ENCODE data around the gene PALLD.

PALLD gene

GRCh38 chr4:168841672-168842019 is 344.8 kb downstream of the PALLD start:
- no peak for DNase-seq

GRCh38 chr4:168842186-168842585 is 345.3 kb downstream of the PALLD start:
- DNase-seq, result no peak

GRCh38 chr4:168843635-168844034 is 346.8 kb downstream of the PALLD start:
- no peak for DNase-seq

GRCh38 chr4:168844353-168845049 is 347.6 kb downstream of the PALLD start:
- DNase-seq, result no peak

GRCh38 chr4:168845897-168846296 is 349.0 kb downstream of the PALLD start:
- no peak for DNase-seq

- DNase-seq, result no peak
Measured at GRCh38 chr4:168846414-168846813, 349.6 kb downstream of the PALLD start.

DNA sequence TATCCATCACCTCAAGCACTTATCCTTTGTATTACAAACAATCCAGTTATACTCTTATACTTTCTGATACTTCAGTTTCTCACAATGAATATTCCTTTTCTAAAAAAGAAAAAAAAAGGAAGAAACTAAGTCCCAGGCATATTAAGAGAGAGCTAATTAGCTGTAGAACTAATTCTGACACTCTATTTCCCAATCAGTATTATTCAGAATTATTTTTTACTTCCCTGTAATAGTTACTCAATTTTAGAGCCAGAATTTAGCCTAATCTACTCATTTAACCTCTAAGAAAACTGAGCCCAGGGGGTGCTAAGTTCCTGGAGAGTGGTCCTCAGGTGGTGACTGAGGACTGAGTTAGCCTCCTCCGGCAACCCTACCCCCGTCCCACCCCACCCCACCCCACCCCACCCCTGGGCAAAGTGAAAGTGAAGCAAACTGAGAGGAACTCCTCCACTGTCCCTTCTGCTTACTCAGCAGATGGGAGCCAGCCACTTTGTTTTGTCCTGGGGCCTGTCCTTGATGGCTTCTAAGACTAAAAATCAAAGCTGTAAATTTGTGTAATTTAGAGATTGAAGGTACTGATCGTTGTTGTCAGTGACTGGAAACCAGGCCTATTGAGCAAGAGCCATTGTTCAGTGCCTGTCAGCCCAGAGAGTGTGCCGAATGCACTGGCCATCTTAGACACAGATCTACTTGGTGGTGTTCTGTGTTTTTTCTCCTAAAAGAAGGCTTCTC is 351.1 kb downstream of the PALLD start:
- no peak for DNase-seq

- DNase-seq, result no peak
Measured at GRCh38 chr4:168849030-168849675, 352.3 kb downstream of the PALLD start.

DNA sequence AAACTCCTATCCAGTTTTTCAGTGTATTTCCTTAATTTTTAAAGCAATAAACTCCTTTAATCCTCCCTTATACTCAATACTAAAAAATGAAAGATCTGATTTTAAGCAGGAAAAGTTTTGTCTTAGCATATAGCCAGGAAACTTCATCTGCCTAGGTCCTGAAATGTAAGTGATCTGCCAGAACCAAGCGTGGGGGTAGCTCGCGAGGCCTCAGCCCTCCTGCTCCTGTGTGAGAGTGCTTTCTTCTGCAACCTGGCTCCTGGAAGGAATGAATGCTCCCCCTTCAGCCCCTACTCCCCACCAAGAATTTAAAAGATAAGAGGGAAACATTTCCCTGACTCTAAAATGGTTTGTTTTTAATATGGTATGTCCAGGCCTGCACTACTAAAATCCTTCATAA is 353.1 kb downstream of the PALLD start:
- no peak for DNase-seq

- no peak for DNase-seq
Measured at GRCh38 chr4:168852387-168852786, 355.5 kb downstream of the PALLD start.

DNA sequence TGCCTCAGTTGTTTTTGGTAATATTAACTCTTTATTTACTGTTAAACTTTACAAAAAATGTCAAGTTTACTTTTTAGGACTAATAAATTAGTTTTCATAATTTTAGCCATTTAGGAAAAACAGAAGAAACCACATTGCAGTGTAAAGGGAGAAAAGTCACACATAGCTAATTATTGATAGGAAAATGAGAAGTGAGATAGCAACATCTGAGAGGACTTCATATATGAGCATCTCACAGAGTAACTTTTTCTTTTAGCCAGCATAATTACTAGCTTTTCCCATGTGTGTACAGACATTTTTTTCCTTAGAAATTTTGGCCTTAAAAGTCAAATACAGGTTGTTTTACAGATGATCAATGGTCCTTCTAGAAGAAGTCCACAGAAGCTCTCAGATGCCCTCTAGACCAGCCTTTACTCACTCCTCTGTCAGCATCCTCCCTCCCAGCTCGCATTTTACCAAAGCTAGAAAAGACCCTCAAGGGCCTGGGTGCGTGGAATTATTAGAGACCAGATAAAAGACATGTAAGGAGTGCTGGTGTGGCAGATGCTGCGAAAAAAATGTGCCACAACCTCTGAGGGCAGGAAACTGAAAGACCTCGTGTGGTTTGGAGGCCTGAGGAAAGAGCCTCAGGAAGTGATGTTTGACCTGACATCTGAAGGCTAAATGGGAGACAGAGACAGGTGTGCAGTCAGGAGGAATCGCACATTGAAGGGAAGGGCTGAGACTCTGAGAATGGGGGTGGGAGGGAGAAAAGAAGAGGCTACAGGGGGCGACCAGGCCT is 356.3 kb downstream of the PALLD start:
- DNase-seq, result no peak

GRCh38 chr4:168853770-168854169 is 356.9 kb downstream of the PALLD start:
- DNase-seq, result no peak

DNA sequence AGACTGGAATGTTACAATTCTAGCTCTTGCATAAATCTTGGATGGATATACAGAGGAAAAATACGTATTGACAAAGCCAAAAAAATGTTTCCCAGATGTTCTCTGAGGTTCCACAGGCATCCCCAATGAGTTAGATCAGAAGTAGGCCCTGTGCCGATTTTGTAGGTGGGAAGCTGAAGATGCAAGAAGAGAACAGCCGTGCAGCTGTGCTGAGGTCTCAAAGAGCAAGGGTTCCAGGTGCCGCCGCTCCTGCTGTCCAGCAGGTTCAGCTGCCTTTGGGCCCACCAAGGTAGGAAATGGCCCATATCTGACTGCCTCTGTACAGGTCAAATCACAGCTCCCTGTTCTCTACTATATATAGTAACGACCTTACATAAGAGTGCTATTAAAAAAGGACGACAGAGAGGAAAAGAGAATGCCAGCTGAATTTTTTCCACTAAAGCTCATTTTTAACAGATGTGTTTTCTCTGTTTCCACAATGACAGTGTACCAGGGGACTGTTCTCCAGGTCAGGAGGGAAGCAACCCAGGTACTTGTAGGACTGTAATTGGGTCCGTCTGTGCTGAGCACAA is 357.6 kb downstream of the PALLD start:
- DNase-seq, result no peak

DNA sequence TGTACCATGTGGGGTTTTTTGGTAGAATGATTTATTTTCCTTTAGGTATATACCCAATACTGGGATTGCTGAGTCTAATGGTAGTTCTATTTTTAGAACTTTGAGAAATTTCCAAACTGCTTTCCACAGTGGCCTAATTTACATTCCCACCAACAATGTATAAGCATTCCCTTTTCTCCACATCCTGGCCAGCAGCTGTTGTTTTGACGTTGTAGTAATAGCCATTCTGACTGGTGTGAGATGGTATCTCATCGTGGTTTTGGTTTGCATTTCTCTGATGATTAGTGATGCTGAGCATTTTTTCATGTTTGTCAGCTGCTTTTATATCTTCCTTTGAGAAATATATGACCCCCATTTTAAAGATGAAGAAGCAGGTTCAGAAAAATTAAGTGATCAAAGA is 359.5 kb downstream of the PALLD start:
- no peak for DNase-seq

DNA sequence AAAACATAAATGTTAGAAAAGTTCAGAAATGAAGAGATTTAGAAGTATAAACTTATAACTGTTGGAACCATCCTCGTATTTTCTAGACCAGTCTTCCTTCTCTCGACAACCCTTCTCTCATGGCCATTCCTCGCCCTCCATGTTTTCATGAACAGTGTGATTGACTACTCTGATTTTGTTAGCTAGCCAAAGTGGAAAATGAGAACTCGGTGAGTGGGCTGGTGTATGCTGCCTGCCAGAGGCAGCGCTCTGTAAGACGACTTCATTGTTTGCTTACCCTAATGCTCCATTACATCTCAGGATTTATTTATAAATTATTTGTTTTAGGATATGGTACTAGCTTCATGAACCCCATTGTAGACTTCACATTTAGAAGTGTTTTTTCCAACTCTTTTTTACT is 360.2 kb downstream of the PALLD start:
- no peak for DNase-seq

DNA sequence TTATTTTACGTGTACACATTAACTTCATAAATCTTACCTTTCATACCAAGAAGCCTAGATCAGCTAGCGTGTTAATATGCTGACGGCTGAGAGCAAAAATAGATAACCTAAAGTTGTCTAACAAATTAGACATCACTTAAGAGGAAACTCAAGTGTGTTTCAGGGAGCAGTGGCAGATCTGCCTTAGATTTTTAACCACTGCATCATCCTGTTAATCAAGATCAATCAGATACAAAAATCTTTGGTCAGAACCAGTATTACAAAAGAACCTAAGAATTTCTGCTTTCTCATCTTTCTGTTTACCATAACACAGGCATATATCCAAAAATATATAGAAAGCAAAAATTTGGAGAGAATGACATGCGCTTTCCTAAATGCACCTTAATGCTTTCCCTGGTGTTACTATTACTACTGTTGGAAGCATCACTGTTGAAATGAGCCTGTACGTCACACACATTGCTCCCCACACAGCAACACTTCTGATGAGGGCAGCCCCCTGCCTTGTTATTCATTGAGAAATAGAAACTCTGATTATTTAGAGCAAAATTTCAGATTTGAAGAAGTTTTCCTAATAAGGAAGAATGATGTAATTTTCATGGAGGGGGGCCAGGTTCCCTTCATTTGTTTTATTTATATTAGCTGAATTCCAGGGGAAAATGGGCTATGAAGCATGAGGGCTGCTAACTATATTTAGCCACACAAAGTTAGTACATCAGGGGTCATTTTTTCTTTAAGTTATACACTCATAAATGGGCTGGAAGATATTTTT is 360.9 kb downstream of the PALLD start:
- no peak for DNase-seq

DNA sequence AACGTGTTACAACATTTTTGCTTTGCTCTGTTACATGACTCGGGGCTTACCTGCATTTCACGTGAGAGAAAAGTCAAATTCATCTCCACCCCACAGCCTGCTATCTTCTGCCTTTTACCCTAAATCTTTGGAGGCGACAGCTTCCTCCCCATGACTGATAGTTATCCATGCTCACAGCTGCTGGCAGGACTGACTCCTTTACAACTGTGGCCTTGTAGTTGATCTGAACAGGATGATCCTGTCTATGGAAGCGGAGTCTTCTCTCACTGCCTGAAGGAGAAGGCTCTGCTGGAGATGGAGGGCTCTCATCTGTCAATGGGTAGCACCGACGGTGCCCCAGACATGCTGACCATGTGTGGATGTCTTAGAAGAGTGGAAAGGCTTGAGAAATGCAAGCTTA is 362.2 kb downstream of the PALLD start:
- DNase-seq, result no peak

- DNase-seq, result no peak
Measured at GRCh38 chr4:168859888-168860694, 363.2 kb downstream of the PALLD start.

- DNase-seq, result no peak
Measured at GRCh38 chr4:168860827-168861226, 364.0 kb downstream of the PALLD start.

DNA sequence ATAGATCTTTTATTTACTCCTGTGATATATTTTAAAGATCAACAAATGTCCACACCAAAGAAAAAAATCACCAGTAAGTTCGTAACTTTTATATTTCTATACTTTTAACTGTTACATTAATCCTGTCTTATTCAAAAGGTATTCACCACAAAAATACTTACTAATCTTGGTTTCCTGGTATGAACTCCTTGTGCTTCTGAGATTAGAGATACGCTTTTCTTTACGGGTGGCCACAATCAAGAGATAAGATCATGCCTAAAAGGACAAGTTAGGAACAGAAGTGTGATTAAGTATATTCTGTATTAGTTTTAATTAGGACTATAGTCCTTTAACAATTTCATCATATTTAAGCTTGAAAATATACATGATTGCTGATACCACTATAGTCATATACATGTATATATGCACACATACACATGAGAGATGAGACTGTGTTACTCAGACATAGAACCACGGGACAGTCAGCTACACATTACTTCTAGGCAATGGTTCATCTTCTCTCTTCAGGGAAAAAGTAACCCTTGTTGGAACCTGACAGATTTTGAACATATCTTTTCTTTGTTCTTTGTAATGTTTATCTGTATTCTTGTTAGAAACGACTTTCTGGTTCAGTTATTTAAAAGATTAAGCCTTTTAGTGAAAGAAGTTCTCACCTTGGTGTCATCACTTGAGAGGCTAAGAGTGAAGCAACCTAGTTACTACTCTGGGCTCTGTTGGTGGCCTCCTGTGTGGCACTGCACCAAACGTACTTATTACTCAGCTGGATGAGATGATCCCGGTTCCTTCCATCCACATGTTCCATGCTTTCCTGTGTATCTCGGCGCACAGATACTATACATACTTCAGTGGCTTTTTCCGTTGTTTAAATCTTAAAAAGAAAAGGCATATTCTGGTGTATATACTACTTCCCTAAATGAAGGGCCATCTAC is 367.1 kb downstream of the PALLD start:
- DNase-seq, result no peak
